Jurkat, Clone E6-1 (cell line): ENCODE results near the gene UPP2. TPM values are rescaled to one million over a fixed set of nuclear protein-coding genes. Genes with fewer than 3 reads are reported as not detected.

Experiments used
- DNase-seq: peaks from one replicate; pipeline ENCODE4 v3.0.0-alpha.2; 2011; ENCODE audit warnings: low read depth, low spot score
- H3K4me3 ChIP-seq: 2 replicates; pipeline ENCODE4 v1.5.1; 2011; ENCODE audit warnings: mild to moderate bottlenecking, low read length, control low read depth, moderate library complexity
- polyA plus RNA-seq: library from polyadenylated mRNA; unstranded; fragments of >200 nt; gene quantifications from one replicate; pipeline ENCODE4 v1.2.1, GENCODE V29; 2012; ENCODE audit warnings: missing spikeins; ENCODE audit not compliant: insufficient read length, insufficient read depth

UPP2 gene
- polyA plus RNA-seq = not detected

DNA sequence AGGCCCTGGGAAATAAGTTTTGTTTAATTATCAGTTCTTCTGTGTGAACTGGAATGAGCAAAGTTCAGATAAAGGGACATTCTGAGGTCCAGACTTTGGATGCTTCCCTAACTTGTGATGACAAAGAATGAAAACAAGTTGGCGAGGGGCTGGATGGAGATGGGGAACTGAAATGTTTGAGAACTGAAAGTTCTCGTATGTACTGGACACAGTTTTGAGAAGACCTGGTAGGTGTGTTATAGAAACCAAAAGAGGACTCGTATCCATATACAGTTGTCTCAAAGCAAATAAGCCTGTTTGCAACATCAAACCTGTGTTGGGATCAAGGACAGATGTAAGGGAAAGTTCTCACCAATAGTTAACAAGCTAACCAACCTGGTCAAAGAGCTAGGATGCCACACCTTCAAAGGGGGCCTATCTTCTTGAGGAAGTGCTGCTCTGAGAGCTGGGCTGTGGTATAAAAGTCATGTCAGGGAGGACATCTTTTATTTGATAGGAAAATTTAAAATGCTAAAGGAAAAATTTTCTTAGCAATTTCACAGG lies at the start of gene UPP2:
UPP2 (plus strand) TSS at position 493 of the 543 bp plus-strand sequence. CDS start 188 bp downstream, outside the sequence.
- no peak for DNase-seq
- no peak within 1 kb of the TSS for H3K4me3 ChIP-seq

DNA sequence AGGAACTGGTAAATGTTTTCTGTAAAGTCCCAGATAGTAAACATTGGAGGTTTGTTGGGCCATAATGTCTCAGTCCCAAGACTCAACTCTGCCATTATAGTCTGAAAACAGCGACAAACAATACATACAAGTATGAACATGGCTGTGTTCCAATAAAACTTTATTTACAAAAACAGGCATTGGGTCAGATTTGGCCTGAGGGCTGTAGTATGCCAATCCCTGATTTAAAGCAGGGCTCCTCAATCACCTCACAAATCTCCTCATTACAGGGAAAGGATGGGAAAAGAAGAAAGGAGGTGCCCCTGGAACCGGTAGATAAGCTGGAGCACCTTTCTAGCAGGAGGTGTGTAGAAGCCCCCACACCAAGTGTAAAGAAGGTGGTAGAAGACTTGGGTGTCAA lies 48.9 kb upstream of the UPP2 start:
- H3K4me3 ChIP-seq = no peak overlapping the region
- no peak for DNase-seq

DNA sequence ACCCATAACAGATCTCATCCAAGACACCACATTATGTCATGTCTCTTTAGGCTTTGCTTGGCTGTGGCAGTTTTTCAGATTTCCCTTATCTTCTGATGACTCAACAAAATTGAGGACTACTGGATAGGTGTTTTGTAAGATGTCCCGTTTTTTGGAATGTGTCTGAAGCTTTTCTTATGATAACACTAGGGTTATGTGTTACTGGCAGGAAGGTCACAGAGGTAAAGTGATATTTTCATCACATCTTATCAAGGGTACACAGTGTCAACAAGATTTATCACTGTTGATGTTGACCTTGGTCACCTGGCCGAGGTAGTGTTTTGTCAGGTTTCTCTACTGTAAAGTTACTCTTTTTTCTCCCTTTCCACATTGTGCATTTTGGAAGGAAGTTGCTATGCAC lies 44.8 kb upstream of the UPP2 start:
- DNase-seq = no peak
- no peak overlapping the region for H3K4me3 ChIP-seq

DNA sequence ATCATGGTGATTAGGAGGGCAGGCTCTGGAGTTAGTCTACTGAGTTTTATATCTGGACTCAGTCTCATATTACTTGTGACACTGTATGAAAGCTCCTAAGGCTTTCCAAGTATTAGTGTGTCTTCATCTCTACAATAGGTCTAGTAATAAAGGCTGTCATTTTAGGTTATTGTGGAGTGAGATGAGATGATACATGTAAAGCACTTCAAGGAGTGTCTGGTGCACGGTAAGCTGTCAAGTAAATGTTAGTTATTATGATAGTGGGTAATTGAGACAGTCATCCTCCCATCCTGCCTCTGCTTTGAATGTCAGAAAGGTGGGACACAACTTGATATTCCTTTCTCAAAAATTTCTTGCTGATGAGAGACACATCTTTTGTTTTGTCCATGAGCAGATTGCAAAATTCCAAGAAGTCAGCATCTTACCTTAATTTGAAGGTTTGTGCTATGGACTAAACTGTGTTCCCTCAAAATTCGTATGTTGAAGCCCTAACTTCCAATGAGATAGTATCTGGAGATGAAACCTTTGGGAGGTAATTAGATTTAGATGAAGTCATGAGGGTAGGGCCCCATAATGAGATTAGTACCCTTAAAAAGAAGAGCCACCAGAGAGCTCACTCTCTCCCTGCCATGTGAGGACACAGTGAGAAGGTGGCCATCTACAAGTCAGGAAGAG lies 41.4 kb upstream of the UPP2 start:
- no peak overlapping the region for H3K4me3 ChIP-seq
- no peak for DNase-seq

DNA sequence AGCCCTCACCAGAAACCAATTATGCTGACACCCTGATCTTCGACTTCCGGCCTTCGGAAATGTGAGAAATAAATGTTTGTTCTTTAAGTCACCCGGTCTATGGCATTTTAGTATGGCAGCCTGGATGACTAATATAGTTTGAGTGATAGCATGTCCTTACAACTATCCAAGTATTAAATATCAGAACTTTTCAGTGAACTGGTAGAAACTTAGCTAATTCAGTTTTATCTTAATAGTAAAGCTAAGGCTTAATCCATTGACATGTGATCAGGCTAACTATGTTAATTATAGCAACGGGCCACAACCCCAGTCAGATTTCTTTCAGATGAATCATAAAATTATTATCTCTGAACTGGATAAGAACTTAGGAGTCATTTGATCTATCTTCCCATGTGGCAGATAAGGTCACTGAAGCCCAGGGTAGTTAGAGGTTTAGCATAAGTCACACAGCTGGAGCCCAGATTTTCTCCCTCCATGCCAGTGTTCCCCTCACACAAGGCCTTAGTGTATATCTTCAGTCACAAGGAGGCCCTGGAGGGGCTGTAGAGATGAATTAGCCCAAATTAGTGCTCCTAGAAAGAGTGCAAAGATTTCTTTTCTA lies 40.7 kb upstream of the UPP2 start:
- H3K4me3 ChIP-seq = no peak overlapping the region
- DNase-seq = no peak

DNA sequence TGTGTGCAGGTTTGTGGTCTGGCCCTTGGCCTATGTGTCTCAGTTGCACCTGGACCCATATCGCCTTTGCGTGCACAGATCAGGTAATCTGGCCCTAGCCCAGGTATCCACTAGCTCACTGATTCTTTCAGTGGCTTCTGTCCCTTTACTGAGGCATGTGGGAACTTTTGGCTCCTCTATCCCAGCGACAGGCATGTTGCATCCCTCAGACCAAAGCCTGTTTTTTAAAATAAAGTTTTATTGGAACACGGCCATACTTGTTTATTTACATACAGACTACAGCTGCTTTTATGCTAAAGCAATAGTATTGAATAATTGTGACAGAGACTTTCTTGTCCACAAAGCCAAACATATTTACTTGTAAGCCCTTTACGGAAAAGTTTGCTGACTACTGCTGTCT lies 39.9 kb upstream of the UPP2 start:
- DNase-seq = no peak
- H3K4me3 ChIP-seq = no peak overlapping the region

DNA sequence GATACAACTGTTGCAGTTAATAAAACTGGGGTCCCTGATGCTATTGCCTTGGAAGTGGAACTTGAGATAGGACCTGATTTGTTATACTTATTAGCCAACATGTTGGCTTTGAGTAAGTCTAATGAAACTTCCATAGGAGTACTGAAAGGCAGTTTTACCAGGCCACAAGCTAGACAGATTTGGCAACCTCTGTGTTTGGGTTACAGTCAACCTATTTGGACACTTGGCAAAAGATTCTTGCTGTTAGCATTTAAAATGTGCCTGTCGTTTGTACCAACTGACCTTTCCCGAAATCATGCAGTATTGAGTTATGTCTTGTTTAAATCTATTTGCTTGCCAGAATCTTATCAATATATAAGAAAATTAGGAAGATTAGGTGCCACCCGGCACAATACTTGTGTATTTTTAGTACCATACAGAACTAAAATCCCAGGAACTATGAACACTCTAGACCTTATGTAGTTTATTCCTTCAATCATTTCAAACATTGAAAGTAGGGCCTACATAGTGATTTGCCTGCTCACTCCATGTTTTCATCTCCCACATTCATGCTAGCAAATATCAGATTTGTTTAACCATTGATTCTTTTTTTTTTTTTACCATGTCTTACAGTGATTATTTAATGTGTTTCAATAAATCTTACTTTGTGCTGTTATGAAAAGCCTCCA lies 35.5 kb upstream of the UPP2 start:
- H3K4me3 ChIP-seq = no peak overlapping the region
- no peak for DNase-seq

DNA sequence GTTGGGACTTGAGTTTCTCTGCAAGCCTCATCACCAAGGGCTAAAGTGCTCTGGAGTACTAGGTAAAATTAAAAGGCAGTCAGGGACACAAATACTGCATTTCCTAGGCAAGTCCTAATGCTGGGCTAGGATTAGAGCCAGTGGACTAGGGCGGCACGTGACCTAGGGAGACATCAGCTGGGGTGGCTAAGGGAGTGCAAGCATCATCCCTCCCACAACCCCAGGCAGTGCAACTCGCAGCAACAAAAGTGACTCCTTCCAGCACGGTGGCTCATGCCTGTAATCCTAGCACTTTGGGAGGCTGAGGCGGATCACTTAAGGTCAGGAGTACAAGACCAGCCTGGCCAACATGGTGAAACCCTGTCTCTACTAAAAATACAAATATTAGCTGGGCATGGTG lies 30.7 kb upstream of the UPP2 start:
- H3K4me3 ChIP-seq = no peak overlapping the region
- DNase-seq = no peak

DNA sequence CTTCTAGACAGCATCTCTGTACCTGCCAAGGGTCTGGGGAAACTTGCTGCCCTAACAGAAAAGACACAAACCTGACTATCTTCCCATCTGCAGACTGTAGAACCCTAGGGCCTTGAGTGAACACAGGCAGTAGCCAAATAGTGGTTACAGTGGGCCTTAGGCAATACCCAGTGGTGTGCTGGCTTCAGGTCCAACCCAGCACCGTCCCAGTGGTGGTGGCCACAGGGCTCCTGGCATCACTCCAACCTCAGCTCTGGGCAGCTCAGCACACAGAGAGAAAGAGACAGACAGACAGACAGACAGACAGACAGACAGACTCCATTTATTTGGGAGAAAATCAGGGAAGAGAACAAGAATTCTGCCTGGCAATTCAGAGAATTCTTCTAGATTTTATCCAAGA lies 29.3 kb upstream of the UPP2 start:
- H3K4me3 ChIP-seq = no peak overlapping the region
- DNase-seq = no peak

DNA sequence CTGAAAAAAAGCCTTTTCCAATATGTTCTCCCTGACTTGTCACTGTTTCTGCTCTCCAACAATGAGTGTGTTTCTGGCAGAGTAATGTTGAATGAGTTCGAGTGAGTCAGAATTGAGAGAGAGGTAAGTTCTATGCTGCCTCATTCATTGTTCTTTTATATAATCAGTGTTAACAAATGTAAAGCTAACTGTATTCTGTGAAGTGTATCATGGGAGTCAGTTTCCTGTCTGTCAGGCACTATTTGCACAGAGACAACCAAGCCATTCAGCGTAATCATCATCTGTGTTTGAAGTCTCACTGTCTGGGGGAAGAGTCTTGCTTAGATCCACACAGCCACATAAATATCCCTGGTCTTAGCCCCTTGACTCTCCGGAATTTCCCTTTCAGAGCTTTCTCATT lies 22.0 kb upstream of the UPP2 start:
- no peak for DNase-seq
- H3K4me3 ChIP-seq = no peak overlapping the region

DNA sequence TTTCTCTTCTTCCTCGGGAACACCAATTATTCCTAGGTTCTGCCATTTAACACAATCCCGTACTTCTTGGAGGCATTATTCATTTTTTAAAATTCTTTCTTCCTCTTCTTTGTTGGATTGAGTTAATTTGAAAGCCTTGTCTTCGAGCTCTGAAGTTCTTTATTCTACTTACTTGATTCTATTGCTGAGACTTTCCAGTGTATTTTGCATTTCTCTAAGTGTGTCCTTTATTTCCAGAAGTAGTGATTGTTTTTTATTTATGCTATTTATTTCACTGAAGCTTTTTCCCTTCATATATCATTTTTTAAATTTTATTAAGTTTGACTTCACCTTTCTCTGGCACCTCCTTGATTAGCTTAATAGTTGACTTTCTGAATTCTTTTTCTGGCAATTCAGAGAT lies 13.6 kb upstream of the UPP2 start:
- no peak overlapping the region for H3K4me3 ChIP-seq
- DNase-seq = no peak

DNA sequence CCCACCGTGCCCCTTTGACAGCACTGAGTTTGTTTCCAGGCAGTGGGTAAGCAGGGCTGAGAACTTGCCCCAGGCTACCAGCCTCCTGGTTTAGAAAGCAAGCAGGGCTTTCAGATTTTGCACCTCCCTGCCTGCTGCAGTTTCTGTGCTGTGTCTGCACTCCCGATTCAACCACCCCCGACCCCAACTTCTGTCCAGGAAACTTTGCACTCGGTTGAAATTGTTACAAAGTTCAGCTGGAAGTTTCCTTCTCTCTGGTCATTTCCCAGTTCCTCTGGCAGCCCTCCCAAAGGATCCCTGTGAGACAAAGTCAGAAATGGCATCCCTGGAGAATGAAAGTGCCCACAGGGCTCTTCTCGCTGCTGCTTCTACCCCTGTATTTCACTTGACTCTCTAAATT lies 12.4 kb upstream of the UPP2 start:
- H3K4me3 ChIP-seq = no peak overlapping the region
- no peak for DNase-seq

DNA sequence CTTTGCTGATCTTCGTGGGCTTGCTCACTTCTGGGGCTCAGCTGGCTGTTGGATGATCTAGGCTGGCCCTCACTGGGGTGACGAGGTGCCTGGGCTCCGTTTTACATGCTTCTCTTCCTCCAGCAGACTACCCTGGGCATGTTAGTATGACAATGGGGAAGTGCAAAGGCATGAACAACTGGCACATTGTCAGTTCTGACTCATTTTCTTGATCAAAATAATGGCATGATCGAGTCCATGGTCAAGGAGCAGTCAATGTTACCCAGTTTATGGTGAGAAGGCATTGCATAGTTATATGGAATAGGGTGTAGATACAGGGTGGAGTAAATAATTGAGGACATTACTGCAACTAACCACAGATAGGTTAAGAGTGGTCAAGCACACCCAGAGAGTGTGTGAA lies 10.0 kb upstream of the UPP2 start:
- no peak overlapping the region for H3K4me3 ChIP-seq
- DNase-seq = no peak

DNA sequence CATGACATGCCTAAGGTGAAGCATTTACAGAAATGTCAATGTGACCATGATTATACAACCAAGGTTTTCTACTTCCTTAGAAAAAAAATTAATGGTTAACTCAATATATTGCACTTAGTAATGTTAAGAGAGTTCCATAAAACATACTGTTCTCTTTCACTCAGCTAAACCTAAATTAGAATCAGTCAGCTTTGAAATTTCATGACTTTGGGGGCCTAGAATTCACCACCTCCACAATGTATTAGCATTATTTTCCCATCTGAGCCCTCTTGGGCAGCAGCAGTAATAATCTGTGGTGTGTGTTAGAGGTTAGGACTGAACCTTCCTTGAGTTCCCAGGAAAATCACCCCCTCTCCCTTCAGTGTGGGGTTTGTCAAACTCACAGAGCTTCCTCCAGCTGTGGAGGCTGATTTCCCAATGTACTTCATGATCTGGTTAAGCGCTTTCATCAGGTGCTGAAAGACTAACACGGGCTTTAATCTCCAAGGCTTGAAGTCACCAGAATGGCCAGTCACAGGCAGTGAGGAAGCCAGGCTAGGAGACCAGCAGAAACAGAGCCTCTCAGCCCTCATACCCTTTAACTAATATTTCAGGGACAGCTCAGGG lies 7.1 kb upstream of the UPP2 start:
- no peak overlapping the region for H3K4me3 ChIP-seq
- DNase-seq = no peak

DNA sequence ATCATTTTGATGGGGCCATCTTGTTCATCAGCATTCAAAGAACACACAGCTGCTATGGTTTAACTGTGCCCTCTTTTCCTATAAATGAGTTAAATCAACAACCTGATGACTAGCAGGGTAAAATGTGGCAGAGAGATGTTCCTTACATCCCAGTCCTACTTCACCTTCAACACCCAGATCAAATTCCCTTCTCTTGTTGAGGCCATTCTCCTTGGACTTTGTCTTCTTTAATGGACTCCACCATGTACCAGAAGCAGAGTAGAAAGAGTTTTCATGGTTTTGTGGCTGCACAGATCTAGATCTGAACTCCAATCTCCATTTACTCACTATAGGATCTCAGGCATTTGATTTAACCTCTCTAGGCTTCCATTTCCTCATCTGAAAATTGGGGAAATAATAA lies 6.4 kb upstream of the UPP2 start:
- no peak for DNase-seq
- H3K4me3 ChIP-seq = no peak overlapping the region

DNA sequence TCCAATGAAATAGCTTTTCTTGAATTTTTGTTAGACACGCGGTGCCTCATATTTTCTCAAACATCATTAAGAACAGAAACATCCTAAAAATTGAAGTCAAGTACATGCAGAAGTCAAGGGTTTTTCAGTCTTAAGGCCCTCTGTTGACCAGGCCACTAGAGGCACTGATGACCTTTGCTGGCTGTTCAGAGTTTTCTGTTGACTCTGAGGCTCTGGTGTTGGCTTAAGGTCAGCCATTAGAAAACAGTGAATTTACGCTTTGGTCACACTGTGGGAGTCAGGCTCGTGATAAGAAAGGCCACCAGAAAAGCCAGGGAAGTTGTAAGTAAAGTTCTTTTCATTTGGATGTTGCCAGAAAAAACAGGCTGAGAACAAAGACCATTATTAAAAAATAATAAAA lies 5.8 kb upstream of the UPP2 start:
- H3K4me3 ChIP-seq = no peak overlapping the region
- DNase-seq = no peak

DNA sequence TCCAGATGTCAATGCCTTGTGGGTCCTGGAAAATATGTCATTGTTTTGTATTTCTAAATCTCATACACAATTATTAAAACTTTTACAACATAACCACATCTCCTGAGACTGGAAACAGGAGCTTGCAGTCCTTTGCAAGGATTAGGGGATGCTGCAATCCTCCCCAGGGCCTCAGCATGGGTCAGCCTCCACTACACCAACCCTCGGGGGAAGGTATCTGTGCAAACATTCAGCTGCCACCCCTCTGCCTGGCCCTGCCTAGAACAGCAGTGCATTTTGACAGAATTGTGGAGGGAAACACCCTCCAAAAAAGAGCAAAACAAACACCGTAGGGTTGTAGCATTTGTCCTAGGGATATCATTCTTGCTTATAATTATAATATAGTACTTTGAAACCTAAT lies 4.2 kb upstream of the UPP2 start:
- no peak for DNase-seq
- no peak overlapping the region for H3K4me3 ChIP-seq

DNA sequence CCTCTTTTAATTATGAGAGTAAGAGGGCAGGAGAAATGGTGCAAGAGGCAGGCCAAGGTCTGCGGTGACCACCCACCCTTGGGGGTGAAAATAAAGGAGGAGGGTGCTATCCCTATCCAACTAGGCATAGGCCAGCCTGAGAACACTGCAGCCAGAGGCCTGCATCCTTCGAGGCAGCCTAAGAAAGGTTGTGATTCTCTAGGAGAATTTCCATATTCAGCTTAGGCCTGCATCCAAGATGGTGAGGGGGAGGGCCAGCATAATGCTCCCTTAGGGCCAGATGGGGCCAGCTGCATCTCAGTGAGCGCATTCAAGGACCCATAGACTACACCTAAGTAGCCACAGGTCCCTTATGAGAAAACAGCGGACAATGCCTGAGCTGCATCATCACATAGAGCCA lies 3.5 kb upstream of the UPP2 start:
- DNase-seq = no peak
- H3K4me3 ChIP-seq = no peak overlapping the region

DNA sequence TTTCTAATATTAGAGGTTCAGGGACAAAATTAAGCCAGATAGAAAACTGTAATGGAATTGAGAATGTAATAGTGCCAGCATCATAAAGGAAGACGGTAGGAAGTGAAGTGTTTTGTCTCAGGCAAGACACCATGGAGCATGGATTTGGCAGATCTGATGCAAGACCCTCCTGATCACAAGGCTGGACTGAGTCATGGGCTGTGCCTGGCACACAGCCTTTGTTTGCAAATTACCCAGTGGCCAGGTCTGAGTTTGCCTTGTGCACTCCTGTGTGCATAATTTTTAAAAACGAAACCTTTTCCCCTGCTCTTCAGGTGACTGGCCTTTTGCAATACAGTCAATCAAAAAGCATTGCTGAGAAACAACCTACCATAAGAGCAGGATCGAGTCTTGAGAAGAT lies 2.0 kb upstream of the UPP2 start:
- H3K4me3 ChIP-seq = no peak overlapping the region
- no peak for DNase-seq

DNA sequence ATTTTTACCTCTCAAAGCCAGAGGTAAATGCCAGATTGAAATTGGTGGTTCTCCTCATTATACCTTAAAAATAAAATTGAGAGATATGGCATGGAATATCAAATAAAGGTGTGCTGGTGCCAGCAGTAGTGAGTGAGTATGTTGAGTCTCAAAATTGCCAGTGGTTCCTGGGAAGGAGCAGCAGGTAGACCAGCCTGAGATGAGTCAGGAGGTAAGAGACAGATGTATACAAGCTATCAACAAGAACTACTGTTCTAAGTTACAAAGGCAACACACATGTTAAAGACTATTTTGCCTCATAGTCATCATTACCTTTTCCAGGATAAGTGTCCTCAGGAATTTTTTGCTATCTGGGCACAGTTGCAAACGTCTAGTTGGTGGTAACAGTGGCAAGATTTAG lies 1.3 kb upstream of the UPP2 start:
- H3K4me3 ChIP-seq = no peak overlapping the region
- DNase-seq = no peak
